Neural cell (in vitro differentiated cells): ENCODE data around the gene ABHD14A.

Experiments used
- EP300 ChIP-seq: fragments of 450-650 bp; conservative IDR thresholded peaks from 2 replicates; pipeline ENCODE4 v1.6.1; 2014; ENCODE audit warnings: antibody characterized with exemption, mild to moderate bottlenecking, moderate library complexity; ENCODE audit not compliant: poor library complexity, severe bottlenecking
- POLR2AphosphoS5 ChIP-seq: IDR thresholded peaks from 2 replicates; pipeline ENCODE4 v1.6.1; 2012
- RAD21 ChIP-seq: fragments of 450-650 bp; conservative IDR thresholded peaks from 2 replicates; pipeline ENCODE4 v1.6.1; 2014; ENCODE audit warnings: antibody characterized with exemption, mild to moderate bottlenecking, moderate library complexity
- TF ChIP-seq, protein P1 (sequence below): fragments of 450-650 bp; IDR thresholded peaks from 2 replicates; pipeline ENCODE4 v1.5.1; 2014; ENCODE audit warnings: antibody characterized with exemption, mild to moderate bottlenecking, moderate library complexity; ENCODE audit not compliant: poor library complexity, severe bottlenecking

DNA sequence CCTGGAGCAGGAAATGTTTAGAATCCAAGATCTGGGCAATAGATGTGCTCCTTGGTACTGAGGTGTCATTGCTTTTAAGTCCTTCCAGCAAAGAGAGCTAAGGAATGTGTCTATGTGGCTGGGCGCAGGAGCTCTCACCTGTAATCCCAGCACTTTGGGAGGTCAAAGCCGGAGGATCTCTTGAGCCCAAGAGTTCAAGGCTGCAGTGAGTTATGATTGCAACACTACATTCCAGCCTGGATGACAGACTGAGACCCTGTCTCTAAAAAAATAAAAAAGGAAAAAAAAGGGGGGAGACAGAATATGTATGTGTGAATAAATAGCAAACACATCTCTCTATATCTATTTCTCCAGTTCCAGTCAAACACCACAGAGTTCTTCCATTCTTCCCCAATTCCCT lies 24.0 kb upstream of the ABHD14A start:
- TF ChIP-seq, protein P1, sequence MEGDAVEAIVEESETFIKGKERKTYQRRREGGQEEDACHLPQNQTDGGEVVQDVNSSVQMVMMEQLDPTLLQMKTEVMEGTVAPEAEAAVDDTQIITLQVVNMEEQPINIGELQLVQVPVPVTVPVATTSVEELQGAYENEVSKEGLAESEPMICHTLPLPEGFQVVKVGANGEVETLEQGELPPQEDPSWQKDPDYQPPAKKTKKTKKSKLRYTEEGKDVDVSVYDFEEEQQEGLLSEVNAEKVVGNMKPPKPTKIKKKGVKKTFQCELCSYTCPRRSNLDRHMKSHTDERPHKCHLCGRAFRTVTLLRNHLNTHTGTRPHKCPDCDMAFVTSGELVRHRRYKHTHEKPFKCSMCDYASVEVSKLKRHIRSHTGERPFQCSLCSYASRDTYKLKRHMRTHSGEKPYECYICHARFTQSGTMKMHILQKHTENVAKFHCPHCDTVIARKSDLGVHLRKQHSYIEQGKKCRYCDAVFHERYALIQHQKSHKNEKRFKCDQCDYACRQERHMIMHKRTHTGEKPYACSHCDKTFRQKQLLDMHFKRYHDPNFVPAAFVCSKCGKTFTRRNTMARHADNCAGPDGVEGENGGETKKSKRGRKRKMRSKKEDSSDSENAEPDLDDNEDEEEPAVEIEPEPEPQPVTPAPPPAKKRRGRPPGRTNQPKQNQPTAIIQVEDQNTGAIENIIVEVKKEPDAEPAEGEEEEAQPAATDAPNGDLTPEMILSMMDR = no peak
- TF ChIP-seq RAD21 (no peak), POLR2AphosphoS5 (no peak), EP300 (no peak)
